ENCODE data around the gene MUC6.
"Not testable (repeated sequence)": the region's sequence is repeated elsewhere in the genome, so short reads cannot be mapped to it uniquely, and the experiment has no call there.

MUC6 gene

DNA sequence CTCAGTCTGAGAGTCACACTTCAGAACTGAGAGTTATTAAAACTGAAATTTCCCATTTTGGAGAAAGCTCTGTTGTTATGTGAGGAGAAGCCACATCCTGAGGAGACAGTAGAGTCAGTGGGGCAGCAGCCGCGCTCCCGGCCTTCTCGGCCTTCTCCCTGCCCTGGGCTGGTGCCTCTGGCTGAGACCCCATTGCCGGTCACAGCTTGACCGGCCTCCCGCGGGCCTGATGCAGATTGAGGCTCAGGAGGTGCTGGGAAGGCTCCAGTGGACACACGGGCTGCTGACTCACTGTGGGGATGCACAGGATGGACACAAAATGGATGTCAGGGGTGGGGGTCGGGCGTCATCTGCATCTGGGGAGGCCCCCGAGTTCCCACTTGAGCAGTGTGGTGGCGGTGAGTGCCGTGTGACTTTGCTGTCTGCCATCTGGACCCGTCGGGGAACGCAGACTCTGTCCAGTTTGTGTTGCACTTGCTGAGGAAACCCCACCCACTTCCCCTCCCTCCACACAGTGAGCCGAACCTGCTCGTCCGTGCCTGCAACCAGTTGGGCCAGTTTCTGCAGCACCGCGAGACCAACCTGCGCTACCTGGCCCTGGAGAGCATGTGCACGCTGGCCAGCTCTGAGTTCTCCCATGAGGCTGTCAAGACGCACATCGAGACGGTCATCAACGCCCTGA is 50.1 kb downstream of the MUC6 start:
- DNase-seq (ENCODE audit: low read depth in 3 of 3): no peak

DNA sequence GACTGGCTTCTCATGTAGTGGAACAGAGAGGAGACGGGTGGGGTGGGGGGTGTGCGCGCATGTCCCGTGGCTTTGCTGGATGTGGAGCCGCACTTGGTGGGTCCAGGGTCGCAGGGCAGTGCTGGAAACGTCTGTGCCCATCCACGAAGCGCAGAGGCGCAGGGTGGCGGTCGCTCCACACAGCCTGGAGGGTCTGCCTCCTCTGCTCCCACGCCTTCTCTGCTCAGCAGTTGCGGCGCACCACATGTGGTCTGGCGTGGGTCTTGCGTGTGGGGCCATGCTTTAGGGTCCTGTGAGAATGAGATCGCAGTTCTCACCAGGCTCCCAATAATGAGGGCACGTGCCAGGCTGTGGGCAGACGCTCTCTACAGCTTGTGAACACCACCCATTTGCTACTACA is 50.7 kb downstream of the MUC6 start:
- no peak for DNase-seq (ENCODE audit: low read depth in 3 of 3)

DNA sequence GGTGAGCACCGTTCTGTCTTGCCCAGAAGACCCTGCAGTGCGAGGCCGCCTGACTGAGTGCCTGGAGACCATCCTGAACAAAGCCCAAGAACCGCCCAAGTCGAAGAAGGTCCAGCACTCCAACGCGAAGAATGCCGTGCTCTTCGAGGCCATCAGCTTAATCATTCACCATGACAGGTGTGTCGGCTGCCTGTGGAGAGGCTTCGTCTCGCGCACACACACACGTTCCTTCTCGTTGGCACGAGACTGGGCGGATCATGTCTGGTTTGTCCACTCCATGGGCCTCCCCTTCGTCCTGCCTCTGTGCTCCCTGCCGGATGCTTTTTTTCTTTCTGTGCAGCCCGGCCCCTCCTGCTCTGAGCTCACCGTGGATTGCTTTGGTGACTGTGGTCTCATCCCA is 51.1 kb downstream of the MUC6 start:
- DNase-seq (ENCODE audit: low read depth in 3 of 3): no peak

DNA sequence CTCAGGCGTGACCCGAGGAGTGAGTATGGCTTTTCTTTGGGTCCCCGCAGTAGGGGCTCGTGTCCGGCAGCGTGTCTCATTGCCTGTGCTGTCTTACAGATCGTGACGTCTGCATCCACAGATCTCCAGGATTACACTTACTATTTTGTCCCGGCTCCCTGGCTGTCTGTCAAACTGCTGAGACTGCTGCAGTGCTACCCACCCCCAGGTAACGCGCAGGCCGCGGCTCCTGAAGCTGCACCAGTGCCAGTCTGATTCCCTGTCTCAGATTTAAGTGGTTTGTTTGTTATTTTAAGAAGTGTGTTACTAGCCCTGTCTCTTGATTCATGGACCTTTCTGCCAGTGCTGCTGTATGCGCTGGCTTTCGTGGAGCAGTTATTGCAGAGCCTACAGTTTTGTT is 52.0 kb downstream of the MUC6 start:
- no peak for DNase-seq (ENCODE audit: low read depth in 3 of 3)

DNA sequence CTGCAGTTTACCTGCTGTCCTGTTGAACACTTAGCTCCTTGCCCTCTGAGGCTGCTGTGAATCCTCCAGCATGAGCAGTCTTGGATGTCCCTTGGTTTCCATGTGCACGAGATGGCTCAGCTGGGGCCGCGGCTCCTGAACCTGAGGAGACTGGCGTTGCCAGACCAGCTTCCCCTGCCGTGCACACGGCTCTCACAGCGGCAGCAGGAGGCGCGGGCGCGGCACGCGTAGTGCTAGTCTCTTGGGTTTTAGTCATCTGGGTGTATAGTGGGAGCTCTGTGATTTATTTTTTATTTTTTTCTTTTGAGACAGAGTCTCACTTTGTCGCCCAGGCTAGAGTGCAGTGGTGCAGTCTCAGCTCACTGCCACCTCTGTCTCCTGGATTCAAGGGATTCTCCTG is 54.8 kb downstream of the MUC6 start:
- DNase-seq (ENCODE audit: low read depth in 3 of 3): no peak

DNA sequence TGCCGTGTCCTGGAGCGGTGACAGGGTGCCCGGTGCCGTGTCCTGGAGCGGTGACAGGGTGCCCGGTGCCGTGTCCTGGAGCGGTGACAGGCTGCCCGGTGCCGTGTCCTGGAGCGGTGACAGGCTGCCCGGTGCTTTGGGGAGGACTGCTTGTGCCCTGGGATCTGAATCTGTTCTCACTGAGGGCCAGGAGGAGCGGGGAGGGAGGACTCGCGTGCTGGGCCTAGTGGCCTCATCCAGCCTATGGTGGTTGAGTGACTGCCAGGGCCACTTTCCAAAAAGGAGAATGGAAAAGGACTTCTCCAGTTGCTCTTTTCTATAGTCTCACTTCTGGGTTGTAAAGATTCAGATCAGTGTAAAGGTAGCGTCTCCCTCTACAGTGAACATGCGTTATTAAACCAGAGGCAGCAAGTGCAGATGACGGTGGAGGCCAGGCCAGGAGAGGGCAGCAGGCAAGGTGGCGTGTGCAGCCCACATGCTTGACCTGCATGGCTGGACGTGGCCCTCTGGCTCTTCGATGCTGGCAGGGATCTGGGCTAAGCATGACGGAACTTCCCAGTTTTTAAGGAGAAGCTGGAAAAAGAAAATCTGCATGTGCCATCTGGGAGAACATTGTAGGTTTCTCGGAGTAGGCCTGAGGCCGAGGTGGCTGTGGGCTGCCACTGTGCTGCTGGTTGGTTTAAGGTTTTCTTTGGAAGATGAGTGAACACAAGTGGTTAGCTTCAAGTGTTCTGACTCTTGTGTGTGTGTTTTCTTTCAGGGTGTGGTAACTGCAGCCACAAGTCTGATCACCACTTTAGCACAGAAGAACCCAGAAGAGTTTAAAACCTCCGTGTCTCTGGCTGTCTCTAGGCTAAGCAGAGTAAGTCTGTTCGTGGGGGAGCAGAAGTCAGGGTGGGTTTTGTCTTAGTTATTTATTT is 55.8 kb downstream of the MUC6 start:
- no peak for DNase-seq (ENCODE audit: low read depth in 3 of 3)

DNA sequence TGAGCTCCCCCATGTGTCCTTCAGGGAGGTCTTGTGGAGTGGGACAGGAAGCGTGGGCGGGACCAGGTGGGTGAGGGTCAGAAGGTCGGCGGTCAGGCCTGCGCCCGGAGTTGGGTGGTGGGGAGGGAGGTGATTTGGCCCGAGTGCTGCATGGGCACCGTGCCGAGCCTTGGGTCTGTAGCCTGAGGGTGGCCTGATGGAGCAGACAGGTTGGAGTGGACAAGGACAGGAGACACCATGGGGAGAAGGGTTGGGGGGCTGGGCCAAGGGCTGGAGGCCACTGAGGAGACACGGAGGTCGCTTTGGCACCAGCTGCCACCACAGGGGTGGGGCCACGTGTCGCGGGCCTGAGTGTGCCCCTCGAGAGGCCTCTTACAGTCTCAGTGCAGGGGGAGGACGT is 57.7 kb downstream of the MUC6 start:
- DNase-seq (ENCODE audit: low read depth in 3 of 3): no peak

DNA sequence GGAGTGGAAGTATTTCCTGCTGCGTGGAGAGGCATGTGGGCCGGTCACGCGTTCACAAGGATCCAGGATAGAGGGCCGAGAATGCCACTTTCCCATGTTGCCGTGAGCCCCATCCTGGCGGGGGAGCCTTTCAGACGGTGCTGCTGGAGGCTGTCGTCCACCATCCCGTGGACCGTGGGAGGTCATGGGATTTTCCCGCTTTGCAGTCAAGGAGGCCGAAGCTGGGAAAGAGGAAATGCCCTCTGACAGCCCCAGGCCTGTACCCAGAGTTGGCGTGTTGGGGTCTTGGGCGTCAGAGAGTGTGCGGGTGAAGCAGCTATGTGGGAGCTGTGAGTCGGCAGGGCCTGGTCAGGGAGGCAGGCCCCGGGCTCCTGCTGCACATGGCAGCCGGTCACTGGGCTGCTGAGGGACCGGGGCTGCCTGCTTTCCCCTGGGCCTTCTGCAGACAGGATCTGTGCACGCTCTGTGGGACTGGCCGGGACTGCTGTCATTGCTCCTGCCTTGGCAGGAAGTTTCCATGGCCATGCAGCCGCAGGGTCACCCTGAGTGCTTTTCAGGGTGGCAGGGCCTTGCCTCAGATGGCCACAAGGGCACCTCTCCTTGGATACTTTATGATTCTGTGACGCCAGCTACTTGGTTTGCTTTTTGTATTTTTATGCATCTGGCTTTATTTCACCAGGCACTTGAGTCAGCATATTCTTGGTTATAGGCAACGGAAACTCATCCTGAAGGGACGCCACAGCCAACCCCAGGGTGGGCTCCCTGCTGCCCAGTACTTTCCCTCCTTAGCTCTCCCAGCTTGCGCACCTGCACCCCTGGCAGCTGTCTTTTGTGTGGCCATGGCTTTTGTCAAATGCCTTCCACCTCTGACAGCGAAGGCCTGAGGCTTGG is 58.4 kb downstream of the MUC6 start:
- no peak for DNase-seq (ENCODE audit: low read depth in 3 of 3)

DNA sequence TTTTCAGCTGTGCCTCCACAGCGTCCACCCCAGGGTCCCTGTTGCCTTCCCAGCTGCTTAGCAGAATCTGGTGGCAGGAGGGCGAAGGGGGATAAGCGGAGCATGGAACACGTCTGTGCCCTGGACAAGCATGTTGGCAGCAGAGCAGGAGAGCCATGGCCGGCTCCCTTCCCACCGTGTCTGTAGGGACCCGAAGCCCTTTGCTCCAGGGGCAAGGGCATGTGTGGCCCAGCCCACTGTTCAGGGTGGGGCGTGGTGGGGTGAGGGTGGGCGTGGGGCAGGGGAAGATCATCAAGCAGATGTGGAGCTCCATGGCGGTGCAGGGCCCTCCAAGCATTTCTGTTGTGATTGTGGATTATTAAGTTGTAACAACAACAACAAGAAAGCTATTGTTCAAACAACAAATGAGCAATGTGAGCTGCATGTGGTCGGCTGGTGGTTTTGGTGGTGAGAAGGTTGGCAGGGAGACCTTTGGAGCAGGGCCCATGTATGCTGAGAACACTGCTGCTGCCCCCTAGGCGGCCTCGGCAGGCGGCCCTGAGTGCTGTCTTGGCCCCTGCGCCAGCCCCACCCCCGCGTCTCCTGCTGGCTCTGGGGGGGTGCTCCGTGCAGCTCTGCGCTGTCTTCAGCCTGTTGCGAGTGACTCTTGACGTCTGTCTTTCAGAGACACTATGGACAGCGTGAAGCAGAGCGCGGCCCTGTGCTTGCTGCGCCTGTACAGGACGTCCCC is 59.9 kb downstream of the MUC6 start:
- DNase-seq (ENCODE audit: low read depth in 3 of 3): no peak

DNA sequence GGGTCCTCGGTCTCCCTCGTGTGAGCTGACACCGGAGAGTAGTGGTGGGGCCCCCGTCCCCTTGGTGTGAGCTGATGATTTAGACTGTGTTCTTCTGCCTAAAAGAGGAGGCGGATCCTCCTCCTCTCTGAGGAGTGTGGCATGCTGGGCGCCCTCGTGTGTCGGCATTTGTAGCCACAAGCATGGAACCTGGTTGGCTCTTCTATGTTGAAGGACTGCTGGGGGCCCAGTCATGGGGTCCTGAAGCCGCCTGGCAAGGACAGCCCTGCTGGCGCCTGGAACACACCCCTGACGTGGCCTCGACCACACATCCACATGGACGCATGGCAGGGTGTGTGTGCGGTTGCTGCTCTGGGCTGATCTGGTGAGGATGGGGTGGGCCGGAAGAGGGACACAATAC is 60.7 kb downstream of the MUC6 start:
- DNase-seq (ENCODE audit: low read depth in 3 of 3): no peak

DNA sequence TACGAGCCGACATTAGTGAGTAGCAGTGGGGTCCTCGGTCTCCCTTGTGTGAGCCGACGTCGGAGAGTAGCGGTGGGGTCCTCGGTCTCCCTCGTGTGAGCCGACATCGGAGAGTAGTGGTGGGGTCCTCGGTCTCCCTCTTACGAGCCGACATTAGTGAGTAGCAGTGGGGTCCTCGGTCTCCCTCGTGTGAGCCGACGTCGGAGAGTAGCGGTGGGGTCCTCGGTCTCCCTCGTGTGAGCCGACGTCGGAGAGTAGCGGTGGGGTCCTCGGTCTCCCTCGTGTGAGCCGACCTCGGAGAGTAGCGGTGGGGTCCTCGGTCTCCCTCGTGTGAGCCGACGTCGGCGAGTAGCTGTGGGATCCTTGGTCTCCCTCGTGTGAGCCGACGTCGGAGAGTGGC is 61.1 kb downstream of the MUC6 start:
- DNase-seq (ENCODE audit: low read depth in 3 of 3): not testable (repeated sequence)

DNA sequence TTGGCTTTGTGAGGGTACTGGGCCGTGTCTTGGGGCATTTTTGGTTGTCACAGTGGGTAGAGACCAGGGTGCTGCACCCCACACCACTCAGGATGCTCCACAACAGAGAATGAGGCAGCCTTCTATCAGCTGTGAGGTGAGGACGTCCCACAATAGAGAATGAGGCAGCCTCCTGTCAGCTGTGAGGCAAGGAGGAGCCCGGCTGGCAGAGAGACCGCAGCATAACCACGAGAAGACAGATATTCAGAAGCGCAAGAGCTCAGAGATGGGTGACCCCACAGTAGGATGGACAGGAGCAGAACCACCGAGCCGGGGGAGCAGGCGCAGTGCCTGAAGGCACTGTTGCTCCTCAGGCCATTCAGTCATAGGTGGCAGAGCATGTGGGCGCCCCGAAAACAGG is 63.3 kb downstream of the MUC6 start:
- no peak for DNase-seq (ENCODE audit: low read depth in 3 of 3)

DNA sequence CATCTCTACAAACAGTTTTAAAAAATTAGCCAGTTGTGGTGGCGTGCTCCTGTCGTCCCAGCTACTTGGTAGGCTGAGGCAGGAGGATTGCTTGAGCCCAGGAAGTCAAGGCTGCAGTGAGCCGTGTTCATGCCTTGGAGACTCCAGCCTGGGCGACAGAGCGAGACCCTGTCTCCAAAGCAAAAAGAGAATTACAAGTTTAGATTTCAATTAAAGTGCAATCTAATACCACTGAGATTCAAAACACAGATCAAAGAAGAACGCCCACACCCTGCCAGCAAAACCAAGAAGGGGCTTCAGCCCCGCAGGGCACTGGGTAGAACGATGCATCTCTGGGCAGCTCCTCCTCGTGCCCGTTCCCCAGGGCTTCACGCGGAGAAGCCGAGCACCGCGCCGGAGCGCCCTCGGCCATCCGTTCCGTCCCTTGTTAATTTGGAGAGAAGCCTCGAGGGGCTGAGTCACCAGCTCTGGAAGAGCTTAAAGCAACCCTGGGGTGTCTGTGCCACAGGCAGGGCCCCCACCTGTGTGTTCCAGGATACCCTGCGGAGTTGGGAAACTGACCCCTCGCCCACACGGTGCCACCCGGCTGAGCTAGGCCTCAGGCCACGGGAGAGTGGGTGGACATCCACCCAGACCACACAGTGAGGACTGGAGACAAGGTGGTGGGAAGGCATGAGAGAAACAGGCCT is 63.9 kb downstream of the MUC6 start:
- DNase-seq (ENCODE audit: low read depth in 3 of 3): no peak

DNA sequence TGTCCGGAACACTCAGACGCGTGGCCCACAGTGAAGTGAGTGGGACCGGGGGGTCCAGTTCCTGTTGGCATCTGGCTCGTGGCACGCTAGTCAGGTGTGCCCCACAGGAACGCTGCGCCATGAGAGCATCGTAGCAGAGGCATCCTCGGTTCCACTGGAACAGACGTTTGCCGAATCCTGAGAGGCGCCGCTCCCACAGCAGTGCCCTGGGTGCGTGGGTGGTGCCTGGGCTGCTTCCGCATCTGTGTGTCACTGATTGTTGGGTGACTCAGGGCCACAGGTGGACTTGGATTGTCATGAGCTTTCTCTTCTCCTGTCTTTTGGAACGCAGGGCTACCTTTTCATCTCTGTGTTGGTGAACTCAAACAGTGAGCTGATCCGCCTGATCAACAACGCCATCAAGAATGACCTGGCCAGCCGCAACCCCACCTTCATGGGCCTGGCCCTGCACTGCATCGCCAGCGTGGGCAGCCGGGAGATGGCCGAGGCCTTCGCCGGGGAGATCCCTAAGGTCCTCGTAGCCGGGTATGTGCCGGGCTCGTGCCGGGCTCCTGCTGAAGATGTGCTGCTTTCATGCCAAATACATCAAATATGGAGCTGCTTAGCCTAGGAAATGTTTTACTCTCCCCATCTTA is 64.7 kb downstream of the MUC6 start:
- no peak for DNase-seq (ENCODE audit: low read depth in 3 of 3)

DNA sequence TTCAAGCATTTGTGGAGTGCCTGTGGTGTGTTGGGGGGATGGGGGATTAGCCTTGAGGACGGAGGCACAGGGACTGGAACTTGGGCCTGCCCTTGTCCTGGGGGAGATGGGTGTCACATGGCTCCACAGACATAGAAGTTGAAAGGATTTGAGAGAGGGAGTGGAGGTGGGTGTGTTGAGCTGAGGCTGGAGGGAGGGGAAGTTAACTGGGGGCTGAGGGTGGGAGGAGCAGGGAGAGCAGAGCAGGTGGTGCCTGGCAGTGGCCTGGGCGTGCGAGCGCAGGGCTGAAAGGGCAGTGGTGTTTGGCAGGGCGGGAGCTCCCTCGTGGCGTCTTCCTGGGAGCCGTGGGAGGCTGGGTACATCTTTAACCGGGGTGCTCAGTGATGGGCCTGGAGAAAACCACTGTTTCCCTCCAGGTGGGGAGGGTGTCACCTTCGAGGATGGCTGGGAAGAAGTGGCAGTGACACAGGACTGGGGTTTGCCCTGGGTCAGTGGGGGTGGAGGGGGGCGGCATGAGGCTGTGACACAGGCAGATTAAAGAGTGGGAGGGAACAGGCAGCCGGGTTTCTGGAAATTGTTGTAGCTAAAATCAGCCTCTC is 65.3 kb downstream of the MUC6 start:
- no peak for DNase-seq (ENCODE audit: low read depth in 3 of 3)

DNA sequence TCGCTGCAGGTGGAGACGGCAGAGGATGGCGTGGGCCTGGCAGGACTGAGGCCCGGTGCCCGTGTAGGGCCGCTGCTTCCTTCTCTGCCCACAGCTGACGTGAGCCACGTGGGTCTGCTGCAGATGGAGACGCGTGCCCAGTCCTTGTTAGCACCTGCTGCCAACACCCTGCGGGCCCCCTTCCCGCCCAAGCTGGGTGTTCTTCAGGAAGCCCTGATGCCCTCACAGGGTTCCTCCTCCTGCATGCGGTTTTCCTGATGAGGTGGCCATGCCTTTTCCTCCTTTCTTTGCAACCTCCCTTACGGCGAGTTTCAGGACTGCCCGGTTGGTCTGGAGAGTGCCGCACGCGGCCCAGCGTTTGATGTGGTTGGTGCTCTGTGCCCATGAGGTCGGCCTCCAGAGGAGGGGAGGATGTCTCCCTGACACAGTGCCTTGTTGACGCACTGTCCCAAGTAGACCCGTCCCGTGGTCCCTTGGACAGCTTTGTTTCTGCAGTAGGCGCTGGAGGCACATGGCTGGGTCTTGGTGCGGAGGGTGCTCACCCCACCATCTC is 66.1 kb downstream of the MUC6 start:
- DNase-seq (ENCODE audit: low read depth in 3 of 3): no peak

DNA sequence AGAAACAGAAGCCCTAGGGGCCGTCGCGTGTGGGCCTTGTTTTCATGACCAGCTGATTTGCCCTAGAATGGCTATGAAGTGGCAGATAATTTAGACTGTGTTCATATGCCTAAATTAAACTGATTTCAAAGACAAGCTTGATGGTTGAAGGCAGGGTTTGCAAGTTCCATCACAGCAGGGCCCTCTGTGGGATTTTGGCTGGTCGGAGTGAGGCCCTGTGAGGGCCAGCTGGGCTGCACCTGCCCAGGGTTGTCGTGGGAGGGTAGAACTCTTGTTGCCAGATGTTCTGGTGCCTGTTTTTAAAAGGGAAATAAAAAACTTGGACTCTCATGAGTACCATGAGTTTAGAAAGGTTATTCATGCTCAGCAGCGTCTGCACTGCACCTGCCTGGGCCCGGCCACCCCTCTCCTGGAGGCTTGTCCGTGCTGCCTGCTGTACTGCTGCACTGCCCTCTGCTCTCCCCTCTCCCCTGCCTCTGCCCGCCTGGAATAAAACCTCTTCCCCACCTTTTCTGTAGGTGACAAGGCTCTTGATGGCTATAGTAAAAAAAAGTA is 66.8 kb downstream of the MUC6 start:
- DNase-seq (ENCODE audit: low read depth in 3 of 3): no peak

DNA sequence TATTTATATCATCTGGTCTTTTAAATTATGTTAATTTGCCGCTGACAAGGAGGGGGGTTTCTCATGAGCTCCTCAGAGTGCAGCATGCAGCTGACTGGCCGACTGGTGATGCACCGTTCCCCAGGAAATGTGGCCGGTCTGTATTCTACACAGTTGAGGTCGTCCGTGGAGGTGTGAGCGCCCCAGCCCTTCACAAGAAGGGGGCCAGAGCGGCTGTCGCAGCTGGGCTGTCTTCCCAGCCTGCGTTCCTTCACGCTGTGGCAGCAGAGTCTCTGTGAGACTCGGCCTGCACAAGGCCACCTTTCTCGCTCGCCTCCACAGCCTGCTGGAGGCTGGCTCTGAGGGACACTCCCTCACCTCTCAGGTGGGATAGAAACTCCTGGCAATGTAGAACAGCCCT is 67.7 kb downstream of the MUC6 start:
- no peak for DNase-seq (ENCODE audit: low read depth in 3 of 3)

DNA sequence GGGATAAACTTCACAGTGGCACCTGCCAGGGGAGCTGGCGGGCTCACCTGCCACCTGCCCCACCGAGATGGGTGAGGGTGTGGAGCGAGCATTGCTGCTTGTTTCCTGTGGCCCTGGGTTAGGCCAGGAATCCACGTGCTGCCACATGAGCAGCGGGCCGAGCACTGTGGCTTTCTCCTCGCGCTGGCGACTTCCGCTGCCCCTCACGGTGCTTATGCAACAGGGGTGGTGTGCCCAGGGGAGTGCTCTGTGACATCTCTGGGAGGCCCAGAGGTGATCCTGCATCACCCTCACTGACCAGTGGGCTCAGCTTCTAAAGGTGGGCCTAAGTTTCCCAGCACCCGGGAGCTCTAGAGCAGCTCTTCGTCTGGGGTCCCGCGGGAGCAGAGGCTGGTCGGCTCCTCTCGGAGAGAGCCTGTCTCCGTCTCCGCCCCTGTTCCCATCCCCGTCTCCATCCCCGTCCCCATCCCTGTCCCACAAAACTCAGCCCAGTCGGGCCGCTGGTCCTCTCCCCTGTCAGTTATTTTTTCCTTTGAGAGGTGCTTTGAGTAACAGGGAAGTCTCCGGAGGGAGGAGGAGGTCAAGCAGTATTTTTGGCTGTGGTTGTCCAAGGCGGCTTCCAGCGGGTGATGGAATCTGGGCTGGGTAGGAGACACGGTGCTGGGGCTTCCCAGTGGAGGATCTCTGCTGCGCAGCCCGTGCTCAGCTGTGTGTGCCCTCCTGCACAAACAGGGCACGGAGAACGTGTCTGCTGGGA is 68.3 kb downstream of the MUC6 start:
- DNase-seq (ENCODE audit: low read depth in 3 of 3): no peak

All from stimulated activated CD4-positive, alpha-beta T cell treated with anti-CD3 and anti-CD28 coated beads, TNF-alpha, amount 100 ng/mL, for 48 hours (primary cell).